HEK293 (cell line): ENCODE results near the gene ARHGAP4.

ENCODE experiments used
- CTCF ChIA-PET: fragments of 350-600 bp; formaldehyde crosslinking; extraction: SDS; loops from one replicate; lab custom pipeline; 2021; ENCODE audit warnings: antibody characterized with exemption; lab: Yijun Ruan, JAX
- POLR2A ChIA-PET: fragments of 300-600 bp; formaldehyde crosslinking; extraction: SDS; loops from one replicate; lab custom pipeline; 2020; ENCODE audit warnings: antibody characterized with exemption, inconsistent platforms; lab: Yijun Ruan, JAX
- H3K27ac ChIP-seq: fragments of 200-500 bp; sonication (Bioruptor generic); 2 replicates; pipeline ENCODE4 v1.5.1; 2014; ENCODE audit warnings: low read depth, low read length, control low read depth, inconsistent platforms; ENCODE audit errors: extremely low read depth
- H3K36me3 ChIP-seq, 2 experiments: fragments of 200-500 bp in 1 of 2; sonication (Bioruptor generic) in 1 of 2; 1 replicate in 1 of 2; 2 replicates in 1 of 2; pipeline ENCODE4 v1.5.1; 2014 to 2017; ENCODE audit warnings: inconsistent platforms in 2 of 2, low read length in 2 of 2; ENCODE audit not compliant: control insufficient read depth in 2 of 2, insufficient read depth in 1 of 2
- H3K4me1 ChIP-seq: fragments of 200-500 bp; sonication (Bioruptor generic); 2 replicates; pipeline ENCODE4 v1.5.1; 2014; ENCODE audit warnings: mild to moderate bottlenecking, low read length, inconsistent platforms; ENCODE audit not compliant: control insufficient read depth, insufficient read depth
- H3K4me3 ChIP-seq: 2 replicates; pipeline ENCODE4 v1.5.1; 2011; ENCODE audit warnings: low read depth, mild to moderate bottlenecking, control low read depth, low read length, moderate library complexity
- H3K9me3 ChIP-seq: fragments of 200-500 bp; sonication (Bioruptor generic); 2 replicates; pipeline ENCODE4 v1.5.1; 2014; ENCODE audit warnings: low read depth, low read length, inconsistent platforms; ENCODE audit not compliant: control insufficient read depth, insufficient read depth
- EGR2 ChIP-seq: fragments of 450-650 bp; formaldehyde crosslinking; IDR thresholded peaks from 2 replicates; pipeline ENCODE4 v1.5.1; 2016; ENCODE audit warnings: low read depth, missing biosample characterization, missing genetic modification characterization
- SCRT1 ChIP-seq: fragments of 450-650 bp; formaldehyde crosslinking; IDR thresholded peaks from 2 replicates; pipeline ENCODE4 v1.5.1; 2016; ENCODE audit warnings: missing biosample characterization, missing genetic modification characterization, borderline replicate concordance
- ZNF138 ChIP-seq: fragments of 450-650 bp; formaldehyde crosslinking; IDR thresholded peaks from 2 replicates; pipeline ENCODE4 v1.5.1; 2016; ENCODE audit warnings: missing biosample characterization, missing genetic modification characterization, borderline replicate concordance
- ZNF157 ChIP-seq: fragments of 450-650 bp; formaldehyde crosslinking; IDR thresholded peaks from 2 replicates; pipeline ENCODE4 v1.5.1; 2016; ENCODE audit warnings: missing biosample characterization, missing genetic modification characterization
- ZNF169 ChIP-seq: fragments of 450-650 bp; formaldehyde crosslinking; IDR thresholded peaks from 2 replicates; pipeline ENCODE4 v1.5.1; 2016; ENCODE audit warnings: missing biosample characterization, missing genetic modification characterization
- ZNF335 ChIP-seq: fragments of 450-650 bp; formaldehyde crosslinking; conservative IDR thresholded peaks from 2 replicates; pipeline ENCODE4 v1.5.1; 2016; ENCODE audit warnings: missing biosample characterization, missing genetic modification characterization
- ZNF341 ChIP-seq: fragments of 450-650 bp; formaldehyde crosslinking; IDR thresholded peaks from 2 replicates; pipeline ENCODE4; 2016; ENCODE audit warnings: low read depth, missing biosample characterization, missing genetic modification characterization
- ZNF585B ChIP-seq: fragments of 450-650 bp; formaldehyde crosslinking; IDR thresholded peaks from 2 replicates; pipeline ENCODE4 v1.5.1; 2016; ENCODE audit warnings: missing biosample characterization, missing genetic modification characterization
- ZNF664 ChIP-seq: fragments of 450-650 bp; formaldehyde crosslinking; IDR thresholded peaks from 2 replicates; pipeline ENCODE4 v1.5.1; 2016; ENCODE audit warnings: missing biosample characterization, missing genetic modification characterization
- ZNF747 ChIP-seq: fragments of 450-650 bp; formaldehyde crosslinking; IDR thresholded peaks from 2 replicates; pipeline ENCODE4 v1.5.1; 2016; ENCODE audit warnings: missing biosample characterization, missing genetic modification characterization
- ZNF791 ChIP-seq: fragments of 450-650 bp; formaldehyde crosslinking; IDR thresholded peaks from 2 replicates; pipeline ENCODE4 v1.5.1; 2016; ENCODE audit warnings: missing biosample characterization, missing genetic modification characterization
- ZNF792 ChIP-seq: fragments of 450-650 bp; formaldehyde crosslinking; IDR thresholded peaks from 2 replicates; pipeline ENCODE4 v1.5.1; 2016; ENCODE audit warnings: missing biosample characterization, missing genetic modification characterization
- ZNF830 ChIP-seq: fragments of 450-650 bp; IDR thresholded peaks from 2 replicates; pipeline ENCODE4 v1.5.0; 2018; ENCODE audit warnings: missing biosample characterization, missing genetic modification characterization, low read depth, mild to moderate bottlenecking, moderate library complexity
- ZSCAN30 ChIP-seq: fragments of 450-650 bp; IDR thresholded peaks from 2 replicates; pipeline ENCODE4 v1.5.1; 2018; ENCODE audit warnings: missing biosample characterization, mild to moderate bottlenecking, missing genetic modification characterization, moderate library complexity
- TF ChIP-seq, protein P1 (sequence below): fragments of 450-650 bp; formaldehyde crosslinking; IDR thresholded peaks from 2 replicates; pipeline ENCODE4 v1.5.1; 2016; ENCODE audit warnings: missing biosample characterization, missing genetic modification characterization, borderline replicate concordance
- TF ChIP-seq, protein P2 (sequence below): fragments of 450-650 bp; formaldehyde crosslinking; IDR thresholded peaks from 2 replicates; pipeline ENCODE4 v1.5.1; 2016; ENCODE audit warnings: missing biosample characterization, missing genetic modification characterization
- TF ChIP-seq, protein P3 (sequence below): fragments of 450-650 bp; formaldehyde crosslinking; IDR thresholded peaks from 2 replicates; pipeline ENCODE4 v1.5.1; 2016; ENCODE audit warnings: missing biosample characterization, missing genetic modification characterization
- TF ChIP-seq, protein P4 (sequence below): fragments of 450-650 bp; IDR thresholded peaks from 2 replicates; pipeline ENCODE4 v1.5.1; 2018; ENCODE audit warnings: missing biosample characterization, missing genetic modification characterization

The ARHGAP4 gene

DNA sequence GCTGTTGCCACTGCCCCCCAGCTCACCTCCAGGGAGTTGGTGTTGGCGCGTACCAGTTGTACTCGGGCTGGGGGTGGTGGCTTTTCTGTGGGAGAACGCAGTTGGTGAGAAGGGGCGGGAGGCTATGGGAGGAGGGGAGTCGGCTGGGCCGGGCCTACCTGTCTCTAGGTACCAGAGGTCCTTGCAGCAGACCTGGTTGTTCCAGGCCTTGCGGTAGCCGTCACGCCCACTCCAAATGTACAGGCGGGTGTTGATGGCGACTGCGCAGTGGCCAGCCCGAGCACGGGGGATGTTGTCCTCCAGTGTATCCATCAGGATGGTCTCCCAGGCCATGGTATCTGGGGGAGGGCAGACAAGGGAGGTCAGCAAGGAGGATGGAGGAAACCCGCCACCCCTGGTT lies 34.0 kb upstream of the ARHGAP4 start:
- H3K9me3 ChIP-seq, result no peaks in the 10 kb centered on the region
- H3K36me3 ChIP-seq, result peaks cover 39 to 100% of the 10 kb centered on the region in 2 experiments
- no peak overlapping the region for H3K4me3 ChIP-seq
- ChIA-PET POLR2A (no interaction called here), CTCF (interaction anchor here (2.9 kb wide), 1 partner anchor 13 kb away, joined by 10 read pairs; no protein-coding TSS in a partner anchor)
- TF ChIP-seq ZNF138 (no peak), ZNF747 (tag by site-specific recombination) (no peak), EGR2 (0 out of 2 replicates have a peak, but pooled peaks have one; percentile 14), ZNF792 (no peak), ZNF341 (tag by site-specific recombination) (0 out of 2 replicates have a peak, but pooled peaks have one; percentile 11)
- TF ChIP-seq, protein P1, sequence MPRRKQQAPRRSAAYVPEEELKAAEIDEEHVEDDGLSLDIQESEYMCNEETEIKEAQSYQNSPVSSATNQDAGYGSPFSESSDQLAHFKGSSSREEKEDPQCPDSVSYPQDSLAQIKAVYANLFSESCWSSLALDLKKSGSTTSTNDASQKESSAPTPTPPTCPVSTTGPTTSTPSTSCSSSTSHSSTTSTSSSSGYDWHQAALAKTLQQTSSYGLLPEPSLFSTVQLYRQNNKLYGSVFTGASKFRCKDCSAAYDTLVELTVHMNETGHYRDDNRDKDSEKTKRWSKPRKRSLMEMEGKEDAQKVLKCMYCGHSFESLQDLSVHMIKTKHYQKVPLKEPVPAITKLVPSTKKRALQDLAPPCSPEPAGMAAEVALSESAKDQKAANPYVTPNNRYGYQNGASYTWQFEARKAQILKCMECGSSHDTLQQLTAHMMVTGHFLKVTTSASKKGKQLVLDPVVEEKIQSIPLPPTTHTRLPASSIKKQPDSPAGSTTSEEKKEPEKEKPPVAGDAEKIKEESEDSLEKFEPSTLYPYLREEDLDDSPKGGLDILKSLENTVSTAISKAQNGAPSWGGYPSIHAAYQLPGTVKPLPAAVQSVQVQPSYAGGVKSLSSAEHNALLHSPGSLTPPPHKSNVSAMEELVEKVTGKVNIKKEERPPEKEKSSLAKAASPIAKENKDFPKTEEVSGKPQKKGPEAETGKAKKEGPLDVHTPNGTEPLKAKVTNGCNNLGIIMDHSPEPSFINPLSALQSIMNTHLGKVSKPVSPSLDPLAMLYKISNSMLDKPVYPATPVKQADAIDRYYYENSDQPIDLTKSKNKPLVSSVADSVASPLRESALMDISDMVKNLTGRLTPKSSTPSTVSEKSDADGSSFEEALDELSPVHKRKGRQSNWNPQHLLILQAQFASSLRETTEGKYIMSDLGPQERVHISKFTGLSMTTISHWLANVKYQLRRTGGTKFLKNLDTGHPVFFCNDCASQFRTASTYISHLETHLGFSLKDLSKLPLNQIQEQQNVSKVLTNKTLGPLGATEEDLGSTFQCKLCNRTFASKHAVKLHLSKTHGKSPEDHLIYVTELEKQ (tag by site-specific recombination), result no peak
- TF ChIP-seq, protein P2, sequence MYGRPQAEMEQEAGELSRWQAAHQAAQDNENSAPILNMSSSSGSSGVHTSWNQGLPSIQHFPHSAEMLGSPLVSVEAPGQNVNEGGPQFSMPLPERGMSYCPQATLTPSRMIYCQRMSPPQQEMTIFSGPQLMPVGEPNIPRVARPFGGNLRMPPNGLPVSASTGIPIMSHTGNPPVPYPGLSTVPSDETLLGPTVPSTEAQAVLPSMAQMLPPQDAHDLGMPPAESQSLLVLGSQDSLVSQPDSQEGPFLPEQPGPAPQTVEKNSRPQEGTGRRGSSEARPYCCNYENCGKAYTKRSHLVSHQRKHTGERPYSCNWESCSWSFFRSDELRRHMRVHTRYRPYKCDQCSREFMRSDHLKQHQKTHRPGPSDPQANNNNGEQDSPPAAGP (tag by site-specific recombination), result no peak
- no peak overlapping the region for H3K27ac ChIP-seq
- no peaks in the 10 kb centered on the region for H3K4me1 ChIP-seq

DNA sequence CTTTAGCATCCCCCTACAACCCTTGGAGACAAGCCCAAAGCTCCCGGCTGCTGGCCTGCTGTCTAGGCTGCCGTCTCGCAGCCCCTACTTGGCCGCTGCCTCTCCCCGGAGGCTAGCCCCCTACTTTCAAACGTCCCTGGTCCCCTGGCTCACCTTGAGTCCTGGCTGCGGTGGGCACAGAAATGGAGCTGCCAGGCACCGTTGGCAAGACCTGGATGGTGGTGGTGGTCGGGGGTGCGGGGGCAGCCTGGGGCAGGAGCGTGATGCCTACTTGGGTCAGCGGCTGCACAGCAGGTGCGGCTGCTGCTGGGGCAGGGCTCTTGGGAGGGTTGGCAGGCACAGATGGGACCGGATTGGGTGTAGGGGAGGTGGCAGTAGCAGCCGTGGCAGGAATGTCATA lies 33.6 kb upstream of the ARHGAP4 start:
- CTCF ChIA-PET, result interaction anchor here (2.9 kb wide), 1 partner anchor 13 kb away, joined by 10 read pairs; no protein-coding TSS in a partner anchor
- H3K36me3 ChIP-seq, result peaks cover 39 to 100% of the 10 kb centered on the region in 2 experiments
- no peaks in the 10 kb centered on the region for H3K9me3 ChIP-seq

More for the DNA sequence above, 33.6 kb upstream of the ARHGAP4 start:
- POLR2A ChIA-PET, result no interaction called here
- Histone ChIP-seq H3K4me1 (no peaks in the 10 kb centered on the region), H3K27ac (no peak overlapping the region), H3K4me3 (no peak overlapping the region)
- TF ChIP-seq SCRT1 (tag by site-specific recombination) (no peak), ZNF169 (no peak), ZNF830 (no peak), ZSCAN30 (tag by site-specific recombination) (no peak), ZNF335 (tag by site-specific recombination) (no peak), ZNF664 (no peak), ZNF157 (tag by site-specific recombination) (no peak), ZNF792 (no peak), ZNF791 (no peak), ZNF585B (tag by site-specific recombination) (no peak)
- TF ChIP-seq, protein P3, sequence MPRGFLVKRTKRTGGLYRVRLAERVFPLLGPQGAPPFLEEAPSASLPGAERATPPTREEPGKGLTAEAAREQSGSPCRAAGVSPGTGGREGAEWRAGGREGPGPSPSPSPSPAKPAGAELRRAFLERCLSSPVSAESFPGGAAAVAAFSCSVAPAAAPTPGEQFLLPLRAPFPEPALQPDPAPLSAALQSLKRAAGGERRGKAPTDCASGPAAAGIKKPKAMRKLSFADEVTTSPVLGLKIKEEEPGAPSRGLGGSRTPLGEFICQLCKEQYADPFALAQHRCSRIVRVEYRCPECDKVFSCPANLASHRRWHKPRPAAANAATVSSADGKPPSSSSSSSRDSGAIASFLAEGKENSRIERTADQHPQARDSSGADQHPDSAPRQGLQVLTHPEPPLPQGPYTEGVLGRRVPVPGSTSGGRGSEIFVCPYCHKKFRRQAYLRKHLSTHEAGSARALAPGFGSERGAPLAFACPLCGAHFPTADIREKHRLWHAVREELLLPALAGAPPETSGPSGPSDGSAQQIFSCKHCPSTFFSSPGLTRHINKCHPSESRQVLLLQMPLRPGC (tag by site-specific recombination), result no peak
- TF ChIP-seq, protein P4, sequence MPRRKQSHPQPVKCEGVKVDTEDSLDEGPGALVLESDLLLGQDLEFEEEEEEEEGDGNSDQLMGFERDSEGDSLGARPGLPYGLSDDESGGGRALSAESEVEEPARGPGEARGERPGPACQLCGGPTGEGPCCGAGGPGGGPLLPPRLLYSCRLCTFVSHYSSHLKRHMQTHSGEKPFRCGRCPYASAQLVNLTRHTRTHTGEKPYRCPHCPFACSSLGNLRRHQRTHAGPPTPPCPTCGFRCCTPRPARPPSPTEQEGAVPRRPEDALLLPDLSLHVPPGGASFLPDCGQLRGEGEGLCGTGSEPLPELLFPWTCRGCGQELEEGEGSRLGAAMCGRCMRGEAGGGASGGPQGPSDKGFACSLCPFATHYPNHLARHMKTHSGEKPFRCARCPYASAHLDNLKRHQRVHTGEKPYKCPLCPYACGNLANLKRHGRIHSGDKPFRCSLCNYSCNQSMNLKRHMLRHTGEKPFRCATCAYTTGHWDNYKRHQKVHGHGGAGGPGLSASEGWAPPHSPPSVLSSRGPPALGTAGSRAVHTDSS (tag by site-specific recombination), result no peak
